GM19372 (cell line): ENCODE results near the gene SIL1.
"Not testable (repeated sequence)": the region's sequence is repeated elsewhere in the genome, so short reads cannot be mapped to it uniquely, and the experiment has no call there.

Experiments
- ATAC-seq: cut with Tn5 transposase; IDR thresholded peaks from one replicate; pipeline ENCODE4 v1.9.1; 2021; ENCODE audit warnings: mild to moderate bottlenecking, low read depth, moderate library complexity; ENCODE audit not compliant: unreplicated experiment

SIL1 gene

DNA sequence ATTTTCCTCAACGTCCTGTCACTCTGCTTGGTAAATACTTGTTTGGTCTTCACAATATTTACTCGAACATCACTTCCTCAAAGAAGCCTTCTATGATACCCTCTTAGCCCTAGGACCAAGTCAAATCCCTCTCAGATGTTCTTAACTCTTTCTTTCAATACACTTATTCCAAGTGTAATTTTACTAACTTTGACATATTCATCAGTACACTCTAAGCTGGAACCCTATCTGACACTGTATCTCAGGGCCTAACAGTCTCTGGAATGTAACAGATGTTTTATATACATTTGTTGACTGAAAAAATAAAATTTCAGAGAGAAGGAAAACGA, 19.6 kb downstream of the SIL1 start:
- no peak for ATAC-seq

DNA sequence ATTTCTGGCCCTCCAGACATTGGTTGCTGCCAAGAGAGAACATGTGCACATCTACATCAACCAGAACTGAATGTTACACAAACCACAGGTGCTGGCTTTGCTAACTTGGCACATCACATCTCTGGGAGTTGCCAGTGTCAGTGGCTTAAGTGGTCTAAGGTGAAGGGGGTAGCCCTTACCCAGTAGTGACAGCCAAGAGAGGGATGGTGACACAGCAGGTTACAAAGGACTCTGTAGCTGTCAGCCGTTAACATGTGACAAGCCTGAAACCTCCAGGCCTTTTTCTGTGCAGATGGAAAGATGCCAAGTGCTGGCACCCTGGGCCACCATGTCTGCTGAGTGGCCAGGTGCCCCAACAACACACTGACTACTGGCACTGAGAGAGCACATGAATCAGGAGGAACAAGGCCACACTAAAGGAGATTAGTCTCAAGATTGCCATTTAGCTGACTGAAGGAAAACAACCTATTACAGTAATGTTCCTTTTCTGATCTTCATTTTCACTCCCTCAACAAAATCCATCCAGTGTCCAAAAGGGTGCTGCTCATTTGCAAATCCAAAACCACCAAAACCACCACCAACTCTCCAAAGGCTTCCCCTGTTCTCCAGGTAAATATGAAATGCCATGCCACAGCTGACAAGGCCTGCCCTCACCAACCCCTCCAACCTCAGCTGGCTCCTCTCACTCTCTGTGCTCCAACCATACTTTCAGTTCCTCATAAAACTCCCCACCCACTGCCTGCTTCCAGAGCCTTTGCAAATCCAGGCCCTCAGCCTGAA, 20.2 kb downstream of the SIL1 start:
- ATAC-seq: no peak

DNA sequence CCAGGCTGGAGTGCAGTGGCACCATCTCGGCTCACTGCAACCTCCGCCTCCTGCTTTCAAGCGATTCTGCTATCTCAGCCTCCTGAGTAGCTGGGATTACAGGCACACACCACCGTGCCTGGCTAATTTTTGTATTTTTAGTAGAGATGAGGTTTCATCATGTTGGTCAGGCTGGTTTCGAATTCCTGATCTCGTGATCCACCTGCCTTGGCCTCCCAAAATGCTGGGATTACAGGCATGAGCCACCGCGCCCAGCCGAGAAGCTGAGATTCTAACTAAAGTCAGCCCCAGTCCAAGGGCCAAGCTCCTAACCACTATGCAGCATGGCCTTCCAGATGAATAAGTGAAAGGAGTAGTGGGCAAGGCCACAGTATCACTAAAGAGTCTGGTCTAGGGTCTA, 20.9 kb downstream of the SIL1 start:
- ATAC-seq: not testable (repeated sequence)

DNA sequence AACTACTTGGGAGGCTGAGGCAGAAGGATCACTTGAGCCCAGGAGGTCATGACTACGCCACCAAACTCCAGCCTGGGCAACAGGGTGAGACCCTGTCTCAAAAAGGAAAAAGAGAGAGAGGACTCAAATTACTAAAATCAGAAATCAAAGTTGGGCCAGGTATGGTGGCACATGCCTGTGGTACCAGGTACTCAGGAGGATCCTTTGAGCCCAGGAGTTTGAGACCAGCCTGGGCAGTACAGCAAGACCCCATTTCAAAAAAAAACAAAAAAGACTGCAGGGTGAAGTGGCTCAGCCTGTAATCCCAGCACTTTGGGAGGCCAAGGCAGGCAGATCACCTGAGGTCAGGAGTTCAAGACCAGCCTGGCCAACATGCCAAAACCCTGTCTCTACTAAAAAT, 23.8 kb downstream of the SIL1 start:
- not testable (repeated sequence) for ATAC-seq

DNA sequence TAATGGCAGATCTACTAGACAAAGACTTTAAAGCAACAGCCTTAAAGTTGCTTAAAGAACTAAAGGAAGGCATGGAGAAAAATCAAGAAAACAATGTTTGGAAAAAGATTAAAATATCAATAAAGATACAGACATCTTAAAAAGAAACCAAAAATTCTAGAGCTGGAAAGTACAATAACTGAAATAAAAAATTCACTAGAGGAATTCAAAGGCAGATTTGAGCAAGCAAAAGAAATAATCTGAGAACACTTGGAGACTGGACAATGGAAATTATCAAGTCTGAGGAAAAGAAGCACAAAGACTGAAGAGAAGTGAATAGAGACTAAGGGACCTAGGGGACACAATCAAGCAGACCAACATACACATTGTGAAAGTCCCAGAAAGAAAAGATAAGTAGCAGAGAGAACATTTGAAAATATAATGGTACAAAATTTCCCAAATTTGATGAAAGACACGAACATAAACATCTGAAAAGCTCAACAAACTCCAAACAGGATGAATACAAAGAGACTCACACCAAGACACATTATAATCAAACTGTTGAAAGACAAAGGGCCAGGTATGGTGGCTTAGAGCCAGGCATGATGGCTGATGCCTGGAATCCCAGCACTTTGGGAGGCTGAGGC, 26.3 kb downstream of the SIL1 start:
- ATAC-seq: no peak

DNA sequence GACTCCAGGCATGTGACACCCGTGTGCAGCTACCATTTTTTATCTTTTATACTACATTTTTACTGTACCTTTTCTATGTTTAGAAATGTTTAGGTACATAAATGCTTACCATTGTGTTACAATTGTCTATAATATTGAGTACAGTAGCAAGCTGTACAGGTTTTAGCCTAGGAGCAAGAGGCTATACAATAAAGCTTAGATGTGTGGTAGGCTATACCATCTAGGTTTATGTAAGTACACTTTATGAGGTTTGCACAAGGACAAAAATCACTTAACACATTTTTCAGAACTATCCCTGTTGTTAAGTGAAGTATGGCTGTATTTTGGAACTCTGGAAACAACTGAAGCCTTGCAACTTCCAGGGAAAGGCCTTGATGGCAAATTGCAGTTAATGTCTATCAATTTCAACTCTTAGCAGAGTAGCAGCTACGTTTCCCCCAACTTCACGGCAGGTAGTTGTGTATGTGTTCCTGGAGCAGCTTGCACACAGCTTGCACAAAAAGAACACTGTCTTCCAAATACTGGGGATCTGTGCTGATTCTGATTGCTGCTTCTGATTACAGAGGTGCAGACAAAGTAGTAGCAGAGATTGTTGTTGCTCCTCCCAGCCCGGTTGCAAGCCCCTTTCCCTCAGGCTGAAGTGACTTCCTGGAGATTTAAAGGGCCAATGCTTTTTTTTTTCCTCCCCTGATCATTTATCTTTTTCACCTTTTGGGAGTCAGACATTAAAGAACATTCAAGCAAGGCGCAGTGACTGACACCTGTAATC, 30.0 kb downstream of the SIL1 start:
- no peak for ATAC-seq

DNA sequence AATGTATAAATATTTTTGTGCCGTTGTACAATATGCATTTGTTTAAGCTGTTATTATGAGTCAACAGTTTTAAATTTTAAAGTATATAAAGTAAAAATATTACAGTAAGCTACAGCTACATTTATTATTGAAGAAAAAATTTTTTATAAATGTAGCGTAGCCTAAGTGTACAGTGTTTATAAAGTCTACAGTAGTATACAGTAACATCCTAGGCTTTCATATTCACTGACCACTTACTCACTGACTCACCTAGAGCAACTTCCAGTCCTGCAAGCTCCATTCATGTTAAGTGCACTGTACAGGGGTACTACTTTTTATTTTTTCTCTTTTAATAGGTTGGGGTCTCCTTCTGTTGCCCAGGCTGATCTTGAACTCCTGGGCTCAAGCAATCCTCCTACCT, 30.6 kb downstream of the SIL1 start:
- no peak for ATAC-seq

DNA sequence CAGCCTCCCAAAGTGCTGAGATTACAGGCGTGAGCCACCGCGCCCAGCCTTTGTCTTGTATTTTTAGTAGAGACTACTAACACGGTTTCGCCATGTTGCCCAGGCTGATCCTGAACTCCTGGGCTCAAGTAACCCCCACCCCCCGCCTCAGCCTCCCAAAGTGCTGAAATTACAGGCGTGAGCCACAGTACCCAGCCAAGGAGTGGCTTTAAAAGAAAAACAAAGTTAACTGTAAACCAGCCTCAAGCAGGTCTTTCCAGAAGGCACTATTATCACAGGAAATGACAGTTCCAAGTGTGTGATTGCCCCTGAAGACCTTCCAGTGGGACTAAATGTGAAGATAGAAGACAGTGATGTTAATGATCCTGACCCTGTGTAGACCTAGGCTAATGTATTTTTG, 31.1 kb downstream of the SIL1 start:
- ATAC-seq: no peak

DNA sequence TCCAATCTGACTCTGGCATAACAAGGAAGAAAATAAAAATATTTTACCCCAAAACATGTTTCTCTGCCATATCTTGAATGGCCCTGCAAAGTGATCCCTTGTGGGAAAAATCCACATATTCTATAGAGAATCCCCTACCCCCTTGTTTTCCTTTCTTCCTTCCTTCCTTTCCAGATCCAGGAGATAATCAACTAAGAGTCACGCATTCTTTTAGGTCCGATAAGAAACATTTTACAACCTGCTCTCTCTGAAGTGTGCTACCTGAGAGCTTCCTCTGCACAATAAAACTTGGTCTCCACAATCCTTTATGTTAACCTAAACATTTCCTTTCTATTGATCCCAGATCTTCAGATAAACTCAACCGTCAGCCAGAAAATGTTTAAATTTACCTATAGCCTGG, 33.3 kb downstream of the SIL1 start:
- not testable (repeated sequence) for ATAC-seq

DNA sequence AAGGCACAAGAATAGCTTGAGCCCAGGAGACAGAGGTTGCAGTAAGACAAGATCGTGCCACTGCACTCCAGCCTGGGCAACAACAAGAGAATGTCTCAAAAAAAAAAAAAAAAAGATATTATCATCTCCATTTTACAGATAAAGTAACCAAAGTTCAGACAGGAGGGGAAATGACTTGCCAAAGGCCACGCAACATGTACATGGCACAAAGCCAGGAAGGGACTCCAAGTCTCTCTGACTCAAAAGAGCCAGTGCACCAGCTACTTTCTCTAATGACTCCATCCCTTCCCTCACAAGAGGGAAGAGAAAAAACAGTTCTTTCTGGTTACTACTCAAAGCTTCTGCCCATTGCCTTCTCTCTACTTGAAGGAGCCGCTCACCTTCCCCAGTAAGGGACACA, 34.1 kb downstream of the SIL1 start:
- ATAC-seq: no peak

DNA sequence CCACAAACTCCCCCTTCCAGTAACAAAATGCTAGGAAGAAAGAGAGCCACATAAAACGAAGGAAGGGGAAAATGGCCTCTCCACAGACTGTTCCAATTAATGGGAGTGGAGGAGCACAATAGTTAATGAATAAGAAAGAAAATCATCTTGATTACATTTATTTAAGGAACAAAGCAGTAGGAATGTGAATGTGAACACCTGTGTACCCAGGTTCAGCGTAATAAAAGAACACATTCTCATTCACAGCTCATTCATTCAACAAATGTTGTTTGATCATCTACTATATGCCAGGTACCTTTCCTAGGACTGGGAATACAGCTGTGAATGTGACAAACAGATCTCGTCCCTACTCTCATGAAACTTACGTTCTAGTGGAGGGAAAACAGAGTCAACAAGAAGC, 35.7 kb downstream of the SIL1 start:
- ATAC-seq: no peak

DNA sequence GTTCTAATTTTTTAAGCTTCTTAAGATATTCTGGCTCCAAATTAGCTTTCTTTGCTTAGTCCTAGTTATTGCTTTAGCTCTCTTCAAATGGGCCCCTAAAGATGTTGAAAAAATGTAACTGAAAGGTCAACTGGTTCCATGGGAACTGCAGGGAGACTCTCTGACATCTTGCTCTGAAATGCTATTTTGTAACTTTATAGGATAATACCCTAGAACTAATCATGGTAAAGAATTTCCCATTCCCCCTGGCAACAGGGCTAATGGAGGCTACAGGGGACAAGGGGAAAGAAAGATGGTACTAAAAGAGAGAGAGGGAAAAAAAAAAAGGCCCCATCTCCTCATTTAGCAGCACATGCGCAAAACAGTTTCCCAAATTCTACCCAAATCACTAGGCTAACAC, 39.4 kb downstream of the SIL1 start:
- ATAC-seq: no peak

DNA sequence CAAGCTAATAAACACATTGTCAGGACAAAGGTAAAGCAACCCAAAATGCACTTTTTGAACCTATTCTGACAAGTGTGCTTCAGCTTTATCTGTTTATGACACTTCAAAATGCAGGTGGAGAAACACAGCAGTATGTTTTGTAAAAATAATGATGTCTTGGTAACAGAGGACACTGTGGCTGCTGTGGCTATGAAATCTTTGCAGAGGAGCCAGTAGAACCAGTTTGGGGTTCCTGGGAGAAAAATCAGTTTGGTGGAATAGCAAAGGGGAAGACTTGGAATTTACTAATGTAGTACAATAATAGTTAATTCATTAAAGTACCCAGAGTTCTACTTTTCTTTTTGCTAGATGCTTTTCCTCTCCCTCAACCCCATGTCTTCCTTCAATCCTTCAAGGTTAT, 40.6 kb downstream of the SIL1 start:
- ATAC-seq: no peak

DNA sequence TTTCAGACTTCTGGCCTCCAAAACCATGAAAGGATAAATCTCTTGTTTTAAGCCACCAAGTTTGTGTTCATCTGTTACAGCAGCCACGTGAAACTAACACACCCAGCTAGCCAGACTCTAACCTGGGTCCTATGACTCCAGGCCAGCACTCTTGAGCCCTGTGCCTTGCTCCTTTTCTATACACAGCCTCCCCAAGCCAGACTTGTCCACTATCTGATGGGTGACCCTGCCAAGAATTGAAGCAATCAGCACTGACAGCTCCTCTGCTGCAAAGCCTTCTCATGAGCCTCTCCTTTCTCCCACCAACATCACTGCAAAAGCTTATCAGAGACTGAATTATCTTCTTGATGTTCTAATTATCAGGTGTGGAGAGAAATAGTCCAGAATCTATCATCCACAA, 41.4 kb downstream of the SIL1 start:
- no peak for ATAC-seq

DNA sequence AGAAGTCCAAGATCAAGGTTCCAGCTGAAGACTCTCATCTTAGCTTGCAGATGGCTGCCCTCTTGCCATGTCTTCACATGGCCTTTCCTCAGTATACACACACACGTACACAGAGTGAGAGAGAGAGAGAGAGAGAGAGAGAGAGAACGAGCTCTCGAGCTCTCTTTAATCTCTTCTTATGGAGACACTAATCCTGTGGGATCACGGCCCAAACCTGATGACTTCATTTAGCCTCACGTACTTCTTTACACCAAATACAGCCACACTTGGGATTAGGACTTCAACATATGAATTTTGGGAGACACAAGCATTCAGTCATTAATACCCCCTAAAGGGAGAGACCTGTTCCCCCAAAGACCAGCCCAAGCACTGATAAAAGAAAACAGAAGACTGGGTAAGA, 42.8 kb downstream of the SIL1 start:
- ATAC-seq: no peak

DNA sequence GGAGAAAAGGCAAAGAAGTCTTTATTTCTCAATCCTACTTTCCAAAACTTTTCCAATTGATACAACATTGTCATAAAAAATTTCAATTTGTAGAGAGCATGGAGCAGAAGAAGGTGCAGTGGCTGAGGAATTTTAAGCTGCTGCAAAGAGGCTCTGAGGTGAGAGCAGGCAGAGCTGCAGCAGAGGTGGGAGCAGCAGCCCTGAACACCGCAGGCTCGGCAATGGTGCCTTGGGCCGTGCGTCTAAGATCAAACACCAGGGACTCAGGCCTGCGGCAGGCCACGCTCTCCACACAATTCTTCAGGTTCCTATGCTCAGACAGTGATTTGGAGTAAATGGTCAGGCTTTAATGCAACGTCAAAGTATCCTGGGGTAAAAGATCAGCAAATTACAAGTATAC, 46.3 kb downstream of the SIL1 start:
- no peak for ATAC-seq

DNA sequence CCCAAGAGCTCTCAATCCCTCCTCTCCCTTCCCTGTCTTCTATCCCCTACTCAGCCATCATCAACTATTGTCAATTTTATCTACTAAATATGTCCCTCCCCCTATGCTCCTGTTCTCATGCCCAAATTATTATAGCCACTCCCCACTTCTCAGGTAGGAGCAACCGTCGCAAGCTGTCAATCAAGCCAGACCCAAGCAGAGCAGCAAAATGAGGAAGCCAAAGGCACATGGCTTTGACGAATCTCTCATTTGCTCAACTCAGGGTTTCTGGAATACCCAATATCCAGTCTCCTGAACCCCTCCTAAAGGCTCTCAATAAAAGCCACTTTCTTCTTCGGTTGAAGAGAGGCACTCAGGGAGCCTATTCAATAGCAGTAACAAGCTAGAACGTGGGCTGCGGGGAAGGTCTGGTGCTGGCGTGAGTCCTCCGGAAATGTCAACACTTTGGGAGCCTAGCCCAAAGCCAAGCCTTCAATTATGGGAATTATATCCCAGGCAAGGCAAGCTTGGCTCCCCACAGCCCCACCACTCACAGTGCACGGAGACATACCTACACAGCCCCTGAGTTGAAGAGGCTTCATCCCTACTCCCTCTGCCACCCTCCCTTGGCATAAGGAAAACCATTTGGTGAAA, 47.7 kb downstream of the SIL1 start:
- ATAC-seq: no peak

DNA sequence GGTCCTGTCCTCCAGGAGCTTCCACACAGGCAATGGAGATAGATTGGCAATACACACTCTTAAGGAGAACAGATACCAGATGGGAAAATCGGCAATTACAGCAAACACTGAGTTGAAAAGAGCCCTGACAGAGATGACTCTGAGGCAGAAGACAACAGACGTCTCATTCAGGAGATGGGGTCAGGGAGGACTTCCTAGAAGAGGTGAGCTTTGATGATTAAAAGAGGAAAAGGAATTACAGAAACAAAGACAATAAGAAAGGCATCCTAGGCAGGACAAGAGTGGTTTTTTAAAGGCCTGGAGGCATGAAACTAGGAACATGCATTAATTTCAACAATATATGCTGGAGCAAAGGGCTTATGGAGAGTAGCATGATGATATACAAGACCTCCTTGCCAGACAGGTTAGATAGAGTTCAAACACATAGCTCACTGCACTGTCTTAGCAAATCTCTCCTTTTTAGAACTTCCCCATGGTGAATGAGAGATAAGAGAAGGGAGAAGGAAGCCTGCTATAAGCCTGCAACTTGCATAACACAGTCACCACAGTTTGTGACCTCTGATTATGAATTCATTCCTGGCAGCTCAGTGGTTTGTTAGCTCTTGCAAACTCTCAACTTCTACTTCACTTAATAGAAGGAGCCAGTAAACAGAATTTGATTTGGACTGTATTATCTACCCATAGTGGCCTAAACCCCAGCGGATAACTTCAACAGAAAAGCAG, 48.5 kb downstream of the SIL1 start:
- no peak for ATAC-seq

DNA sequence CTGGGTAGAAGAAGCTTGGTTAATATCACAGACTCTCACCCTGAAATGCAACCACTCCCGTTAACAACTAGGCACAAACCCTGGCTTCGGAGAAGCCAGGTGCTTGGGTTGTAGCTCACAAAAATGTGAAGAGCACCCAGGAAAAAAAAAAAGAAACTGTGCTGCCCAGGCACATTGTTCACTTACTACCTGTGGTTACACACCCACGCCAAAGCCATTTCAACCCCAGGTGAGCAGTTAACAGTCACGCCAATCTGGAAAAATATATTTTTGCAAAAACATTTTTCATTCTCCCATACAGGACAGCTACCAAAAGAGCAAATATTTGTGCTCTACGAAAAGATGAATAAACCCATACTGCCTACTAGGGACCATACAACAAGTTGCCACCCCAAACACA, 49.2 kb downstream of the SIL1 start:
- no peak for ATAC-seq

DNA sequence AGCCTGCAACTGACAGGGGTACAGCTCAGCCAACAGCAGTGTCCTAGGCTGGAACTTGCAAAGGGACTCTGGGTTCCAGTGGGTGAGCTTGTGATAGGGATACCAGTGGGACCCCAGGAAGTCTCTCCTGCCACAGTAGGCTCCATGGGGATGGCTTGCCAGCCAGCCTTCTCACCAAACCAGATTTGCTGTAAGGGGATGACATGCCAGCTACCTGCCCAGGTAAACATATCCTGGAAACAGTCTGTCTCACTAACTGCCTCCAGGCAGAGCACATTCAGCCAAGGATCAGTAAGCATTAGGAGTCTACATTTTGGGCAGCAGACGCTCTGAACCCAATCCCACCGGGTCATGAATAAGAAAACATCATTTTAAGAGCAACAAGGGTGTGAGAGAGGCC, 49.9 kb downstream of the SIL1 start:
- ATAC-seq: no peak
